Measurements from ENCODE around the gene KRTAP27-1.

The KRTAP27-1 gene

GRCh38 chr21:30289215-30289614 lies 48.3 kb downstream of the KRTAP27-1 start, which contains the start of gene KRTAP25-1:
TSS of gene KRTAP25-1 (minus strand) at chr21:30289514. CDS start at chr21:30289490, 24 bp downstream.
- DNase-seq (ENCODE audit: low spot score), result no peak
